T-helper 1 cell treated with Interleukin-12 subunit alpha and Interleukin-12 subunit beta and Interleukin-4 antibody, amounts not matched to agents 30 μg/mL and 1 μg/mL, for 36 hours (primary cell): ENCODE results near the gene FZR1.
A peak's percentile ranks its signal among the peaks of the same experiment; 100 is the strongest.

Source experiments
- H3K27ac Mint-ChIP-seq: one replicate; pipeline ENCODE4 v1.8.0; 2021; ENCODE audit warnings: mild to moderate bottlenecking, mixed read lengths
- H3K27me3 Mint-ChIP-seq: one replicate; pipeline ENCODE4 v1.8.0; 2021; ENCODE audit warnings: low read depth, mixed read lengths
- H3K36me3 Mint-ChIP-seq: one replicate; pipeline ENCODE4 v1.8.0; 2021; ENCODE audit warnings: low read depth, mixed read lengths
- H3K4me1 Mint-ChIP-seq: one replicate; pipeline ENCODE4 v1.8.0; 2021; ENCODE audit warnings: low read depth, mixed read lengths
- H3K4me3 Mint-ChIP-seq: one replicate; pipeline ENCODE4 v1.8.0; 2021; ENCODE audit warnings: mild to moderate bottlenecking, moderate library complexity, mixed read lengths
- H3K9me3 Mint-ChIP-seq: one replicate; pipeline ENCODE4 v1.8.0; 2021; ENCODE audit warnings: mixed read lengths

The FZR1 gene

GRCh38 chr19:3467437-3468198, 38.5 kb upstream of the FZR1 start:
- no peak overlapping the region for H3K4me3 Mint-ChIP-seq

GRCh38 chr19:3468211-3468610, 37.9 kb upstream of the FZR1 start:
- Mint-ChIP-seq H3K4me1 (no peaks in the 10 kb centered on the region), H3K9me3 (no peaks in the 10 kb centered on the region), H3K27ac (no peak overlapping the region), H3K27me3 (no peaks in the 10 kb centered on the region), H3K36me3 (no peaks in the 10 kb centered on the region), H3K4me3 (no peak overlapping the region)

More at GRCh38 chr19:3467437-3468198, 38.5 kb upstream of the FZR1 start:
- Mint-ChIP-seq H3K36me3 (no peaks in the 10 kb centered on the region), H3K27me3 (no peaks in the 10 kb centered on the region), H3K9me3 (no peaks in the 10 kb centered on the region), H3K27ac (no peak overlapping the region), H3K4me1 (no peaks in the 10 kb centered on the region)

GRCh38 chr19:3469638-3470499, 36.2 kb upstream of the FZR1 start:
- Mint-ChIP-seq H3K27me3 (no peaks in the 10 kb centered on the region), H3K27ac (no peak overlapping the region), H3K4me3 (no peak overlapping the region), H3K4me1 (no peaks in the 10 kb centered on the region), H3K9me3 (no peaks in the 10 kb centered on the region), H3K36me3 (no peaks in the 10 kb centered on the region)

- H3K27me3 Mint-ChIP-seq = no peaks in the 10 kb centered on the region
- H3K4me3 Mint-ChIP-seq = no peak overlapping the region
- H3K9me3 Mint-ChIP-seq = no peaks in the 10 kb centered on the region
- H3K4me1 Mint-ChIP-seq = no peaks in the 10 kb centered on the region
- no peaks in the 10 kb centered on the region for H3K36me3 Mint-ChIP-seq
- H3K27ac Mint-ChIP-seq = no peak overlapping the region
Measured at GRCh38 chr19:3470500-3471128, 35.5 kb upstream of the FZR1 start.

- H3K27ac Mint-ChIP-seq = no peak overlapping the region
- H3K36me3 Mint-ChIP-seq = no peaks in the 10 kb centered on the region
- H3K9me3 Mint-ChIP-seq = no peaks in the 10 kb centered on the region
- no peak overlapping the region for H3K4me3 Mint-ChIP-seq
- H3K4me1 Mint-ChIP-seq = no peaks in the 10 kb centered on the region
- no peaks in the 10 kb centered on the region for H3K27me3 Mint-ChIP-seq
Measured at GRCh38 chr19:3471954-3472655, 34.0 kb upstream of the FZR1 start.

GRCh38 chr19:3474010-3474409, 32.1 kb upstream of the FZR1 start:
- Mint-ChIP-seq H3K27ac (no peak overlapping the region), H3K36me3 (no peaks in the 10 kb centered on the region), H3K9me3 (no peaks in the 10 kb centered on the region), H3K27me3 (peaks cover 3% of the 10 kb centered on the region), H3K4me1 (peaks cover 2% of the 10 kb centered on the region), H3K4me3 (no peak overlapping the region)

GRCh38 chr19:3474614-3475013, 31.5 kb upstream of the FZR1 start:
- Mint-ChIP-seq H3K4me1 (peaks cover 5% of the 10 kb centered on the region), H3K27me3 (peaks cover 3% of the 10 kb centered on the region), H3K36me3 (no peaks in the 10 kb centered on the region), H3K9me3 (no peaks in the 10 kb centered on the region), H3K4me3 (no peak overlapping the region), H3K27ac (no peak overlapping the region)

- Mint-ChIP-seq H3K27me3 (peaks cover 3% of the 10 kb centered on the region), H3K36me3 (no peaks in the 10 kb centered on the region), H3K27ac (no peak overlapping the region), H3K4me1 (peaks cover 5% of the 10 kb centered on the region), H3K4me3 (no peak overlapping the region), H3K9me3 (no peaks in the 10 kb centered on the region)
Measured at GRCh38 chr19:3475449-3475848, 30.7 kb upstream of the FZR1 start.

- Mint-ChIP-seq H3K36me3 (no peaks in the 10 kb centered on the region), H3K27me3 (peaks cover 3% of the 10 kb centered on the region), H3K4me3 (no peak overlapping the region), H3K27ac (no peak overlapping the region), H3K9me3 (no peaks in the 10 kb centered on the region), H3K4me1 (peaks cover 5% of the 10 kb centered on the region)
Measured at GRCh38 chr19:3476830-3477229, 29.3 kb upstream of the FZR1 start.

- Mint-ChIP-seq H3K27me3 (peaks cover 3% of the 10 kb centered on the region), H3K4me3 (no peak overlapping the region), H3K36me3 (no peaks in the 10 kb centered on the region), H3K27ac (no peak overlapping the region), H3K4me1 (peaks cover 5% of the 10 kb centered on the region), H3K9me3 (no peaks in the 10 kb centered on the region)
Measured at GRCh38 chr19:3477506-3477905, 28.6 kb upstream of the FZR1 start.

- H3K9me3 Mint-ChIP-seq = no peaks in the 10 kb centered on the region
- H3K36me3 Mint-ChIP-seq = no peaks in the 10 kb centered on the region
- no peak overlapping the region for H3K27ac Mint-ChIP-seq
- H3K4me1 Mint-ChIP-seq = peaks cover 5% of the 10 kb centered on the region
- peak overlapping the region; percentile 23 for H3K4me3 Mint-ChIP-seq
- peaks cover 3% of the 10 kb centered on the region for H3K27me3 Mint-ChIP-seq
Measured at GRCh38 chr19:3477951-3478350, 28.2 kb upstream of the FZR1 start.

GRCh38 chr19:3478409-3479176, 27.5 kb upstream of the FZR1 start:
- peaks cover 3% of the 10 kb centered on the region for H3K27me3 Mint-ChIP-seq
- peak overlapping the region; percentile 70 for H3K4me3 Mint-ChIP-seq
- no peak overlapping the region for H3K27ac Mint-ChIP-seq
- no peaks in the 10 kb centered on the region for H3K9me3 Mint-ChIP-seq
- peaks cover 5% of the 10 kb centered on the region for H3K4me1 Mint-ChIP-seq
- no peaks in the 10 kb centered on the region for H3K36me3 Mint-ChIP-seq

- peaks cover 3% of the 10 kb centered on the region for H3K27me3 Mint-ChIP-seq
- H3K27ac Mint-ChIP-seq = no peak overlapping the region
- H3K36me3 Mint-ChIP-seq = no peaks in the 10 kb centered on the region
- peaks cover 5% of the 10 kb centered on the region for H3K4me1 Mint-ChIP-seq
- H3K9me3 Mint-ChIP-seq = no peaks in the 10 kb centered on the region
- H3K4me3 Mint-ChIP-seq = no peak overlapping the region
Measured at GRCh38 chr19:3479177-3479833, 26.8 kb upstream of the FZR1 start.
